Measurements from ENCODE around the gene XRCC5.

- TF ChIP-seq CTCF (IDR thresholded peaks at IDR 0.05) (no peak), POLR2AphosphoS5 (IDR thresholded peaks at IDR 0.05) (no peak), POLR2A (IDR thresholded peaks at IDR 0.05) (no peak)
These were observed 10.5 kb upstream of the XRCC5 start for GRCh38 chr2:216098421-216099334.

Data from prostate gland (tissue), 2 donors.